Panc1 (cell line): ENCODE data around the gene KIZ. TPM values are rescaled to one million over a fixed set of nuclear protein-coding genes. Genes with fewer than 3 reads are reported as not detected.

Experiments used
- ATAC-seq: fragments of 200-7000 bp; cut with Tn5 transposase; 2 replicates; pipeline ENCODE4 v1.9.1; 2020; ENCODE audit warnings: mild to moderate bottlenecking, moderate library complexity
- BruUV-seq: library from RNA; stranded (reverse); fragments of 400-500 nt; replicated peaks from 2 replicates; lab custom pipeline; 2021; lab: Mats Ljungman, UMichigan
- CTCF ChIA-PET: fragments of 300-600 bp; sonication (Branson Sonifier 250); formaldehyde crosslinking; loops from one replicate; lab custom pipeline; 2022; ENCODE audit warnings: antibody characterized with exemption; lab: Charles Lee
- POLR2A ChIA-PET: fragments of 300-600 bp; sonication (Branson Sonifier 250); formaldehyde crosslinking; loops from one replicate; lab custom pipeline; 2022; ENCODE audit warnings: antibody characterized with exemption; lab: Charles Lee
- DNase-seq: peaks from one replicate; pipeline ENCODE4 v3.0.0-alpha.2; 2010; ENCODE audit warnings: low read depth, low spot score
- H3K27ac ChIP-seq: 2 replicates; pipeline ENCODE4 v1.5.1; 2011; ENCODE audit warnings: mild to moderate bottlenecking, low read length, inconsistent platforms
- H3K27me3 ChIP-seq: fragments of 200-500 bp; sonication (Bioruptor generic); 2 replicates; pipeline ENCODE4 v1.6.0; 2014; ENCODE audit warnings: low read length, inconsistent platforms; ENCODE audit not compliant: control insufficient read depth, insufficient read depth
- H3K36me3 ChIP-seq: fragments of 200-500 bp; sonication (Bioruptor generic); 2 replicates; pipeline ENCODE4 v1.5.1; 2014; ENCODE audit warnings: inconsistent platforms, mild to moderate bottlenecking, low read length, moderate library complexity; ENCODE audit not compliant: control insufficient read depth, insufficient read depth
- H3K4me1 ChIP-seq: 2 replicates; pipeline ENCODE4 v1.5.1; 2011; ENCODE audit warnings: inconsistent platforms, mild to moderate bottlenecking, low read length, moderate library complexity; ENCODE audit not compliant: control insufficient read depth, insufficient read depth
- H3K4me3 ChIP-seq, 2 experiments: 2 replicates each; pipeline ENCODE4 v1.5.1; 2011 to 2012; ENCODE audit warnings: low read depth in 2 of 2, low read length in 2 of 2, mild to moderate bottlenecking in 2 of 2, inconsistent platforms in 1 of 2, moderate library complexity in 1 of 2
- H3K9me3 ChIP-seq: fragments of 200-500 bp; sonication (Bioruptor generic); 2 replicates; pipeline ENCODE4 v1.5.1; 2014; ENCODE audit warnings: low read depth, mild to moderate bottlenecking, inconsistent platforms, low read length, moderate library complexity; ENCODE audit not compliant: control insufficient read depth, insufficient read depth
- POLR2AphosphoS5 ChIP-seq: IDR thresholded peaks from 2 replicates; pipeline ENCODE4 v1.6.1; 2012; ENCODE audit warnings: mild to moderate bottlenecking, low read depth, low read length, moderate library complexity
- REST ChIP-seq, 2 experiments: IDR thresholded peaks; 2 replicates each; pipeline ENCODE4 v1.6.1; 2011 to 2012; ENCODE audit warnings: low read depth in 2 of 2, control low read depth in 1 of 2, low read length in 1 of 2, mild to moderate bottlenecking in 1 of 2, moderate library complexity in 1 of 2; ENCODE audit not compliant: insufficient read depth in 1 of 2
- SIN3A ChIP-seq: IDR thresholded peaks from 2 replicates; pipeline ENCODE4 v1.6.1; 2012; ENCODE audit warnings: low read depth, mild to moderate bottlenecking, low read length, moderate library complexity, borderline replicate concordance; ENCODE audit not compliant: insufficient read depth
- TCF7L2 ChIP-seq: IDR thresholded peaks from 2 replicates; pipeline ENCODE4 v1.6.1; 2011; ENCODE audit warnings: mild to moderate bottlenecking, low read depth, low read length, inconsistent platforms
- in situ Hi-C: cut with HindIII; loops from 2 replicates; pipeline ENCODE4 v1.10.0; 2016; ENCODE audit warnings: low sequenced_read_pairs, low pct_unique_long_range_greater_than_20kb
- intact Hi-C: fragments of 100-400 bp; cut with micrococcal nuclease; formaldehyde crosslinking; loops from one replicate; pipeline ENCODE4 v1.10.0; 2022; ENCODE audit not compliant: unreplicated experiment
- total RNA-seq: library from RNA; stranded (reverse); gene quantifications from one replicate; pipeline ENCODE4 v1.2.1, GENCODE V29; 2021; ENCODE audit not compliant: unreplicated experiment
- TF ChIP-seq, protein P1 (sequence below): fragments of 450-650 bp; IDR thresholded peaks from 2 replicates; pipeline ENCODE4 v1.5.1; 2017; ENCODE audit warnings: mild to moderate bottlenecking

Gene KIZ
- total RNA-seq, 1 experiment from 2014 or later: 6.5 TPM

DNA sequence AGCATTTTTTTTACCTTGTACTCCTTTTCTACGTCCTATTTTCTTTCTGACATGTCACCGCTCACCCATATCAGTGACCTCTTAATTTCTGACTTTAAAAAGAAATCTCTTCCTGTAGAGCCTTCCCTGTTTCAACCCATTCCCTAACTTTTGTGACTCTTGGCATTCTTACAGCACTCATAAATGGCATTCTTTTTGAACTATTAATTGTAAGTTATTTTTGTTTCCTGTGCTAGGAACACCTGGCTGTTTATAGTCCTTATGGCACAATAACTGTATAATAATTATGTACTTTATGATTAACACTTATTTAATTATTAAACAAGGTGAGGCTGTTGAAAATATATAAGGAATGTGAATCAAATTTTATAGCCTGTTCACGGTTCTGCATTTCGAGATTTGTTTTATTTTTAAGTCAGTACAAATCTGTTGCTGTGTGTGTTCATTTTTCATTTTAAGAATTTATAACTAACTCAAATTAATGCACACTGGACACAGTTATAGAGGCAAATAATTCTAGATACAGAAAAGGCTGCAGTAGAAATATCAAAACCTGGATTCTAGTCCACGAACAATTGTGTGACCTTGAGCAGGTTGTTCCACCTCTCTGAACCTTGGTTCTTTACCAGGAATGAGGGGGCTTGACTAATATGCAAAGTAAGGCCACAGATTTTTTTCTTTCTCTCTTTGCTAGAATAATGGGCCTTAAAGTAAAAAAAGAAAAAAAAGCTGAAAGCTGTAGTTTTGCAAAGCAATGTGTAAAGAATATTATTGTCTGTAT, 1.5 kb downstream of the KIZ start:
- Histone ChIP-seq H3K27me3 (no peaks in the 10 kb centered on the region), H3K27ac (no peak overlapping the region), H3K4me1 (peaks cover 3% of the 10 kb centered on the region; the same call in 1 of the 2 replicates), H3K4me3 (no peak overlapping the region), H3K36me3 (no peaks in the 10 kb centered on the region), H3K9me3 (no peaks in the 10 kb centered on the region)
- ChIA-PET POLR2A (no interaction called here), CTCF (interaction anchor here (0.6 kb wide), 1 partner anchor 335 kb away, joined by 4 read pairs; no protein-coding TSS in a partner anchor)
- ATAC-seq (no peak), DNase-seq (no peak)
- no peak for TF ChIP-seq REST (IDR thresholded peaks at IDR 0.05; ENCODE audit: insufficient read depth in 1 of 2, low read depth in 2 of 2, low read length in 1 of 2)
- intact Hi-C loops (no loop called here), in situ Hi-C loops (no loop called here)
- no TSS peak for BruUV-seq

DNA sequence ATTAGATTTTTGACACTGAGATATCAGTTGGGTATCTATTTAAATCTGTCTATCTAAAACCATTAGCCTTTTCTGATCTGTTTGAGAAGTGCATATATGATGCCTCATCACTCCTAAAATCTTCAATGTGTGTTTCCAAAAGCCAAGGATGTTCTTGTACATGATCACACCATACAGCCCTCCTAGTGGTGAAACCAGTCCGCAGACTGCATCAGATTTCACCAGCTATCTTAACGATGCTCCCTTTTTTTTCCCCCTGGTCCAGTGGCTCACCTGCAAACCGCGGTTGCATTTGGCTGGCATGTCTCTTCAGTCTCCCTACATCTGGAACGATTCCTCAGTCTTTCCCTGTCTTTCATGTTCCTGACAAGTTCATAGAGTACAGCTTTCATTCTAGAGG, 4.0 kb downstream of the KIZ start:
- Histone ChIP-seq H3K4me3 (no peak overlapping the region), H3K27ac (no peak overlapping the region), H3K27me3 (no peaks in the 10 kb centered on the region), H3K4me1 (peaks cover 3% of the 10 kb centered on the region; the same call in 1 of the 2 replicates), H3K9me3 (no peaks in the 10 kb centered on the region), H3K36me3 (no peaks in the 10 kb centered on the region)
- in situ Hi-C loops (no loop called here), intact Hi-C loops (no loop called here)
- no TSS peak for BruUV-seq
- ChIA-PET POLR2A (no interaction called here), CTCF (no interaction called here)
- DNase-seq (no peak), ATAC-seq (no peak)
- no peak for TF ChIP-seq REST (IDR thresholded peaks at IDR 0.05; ENCODE audit: insufficient read depth in 1 of 2, low read depth in 2 of 2, low read length in 1 of 2)
- TF ChIP-seq POLR2AphosphoS5: no peak
- TF ChIP-seq, protein P1, sequence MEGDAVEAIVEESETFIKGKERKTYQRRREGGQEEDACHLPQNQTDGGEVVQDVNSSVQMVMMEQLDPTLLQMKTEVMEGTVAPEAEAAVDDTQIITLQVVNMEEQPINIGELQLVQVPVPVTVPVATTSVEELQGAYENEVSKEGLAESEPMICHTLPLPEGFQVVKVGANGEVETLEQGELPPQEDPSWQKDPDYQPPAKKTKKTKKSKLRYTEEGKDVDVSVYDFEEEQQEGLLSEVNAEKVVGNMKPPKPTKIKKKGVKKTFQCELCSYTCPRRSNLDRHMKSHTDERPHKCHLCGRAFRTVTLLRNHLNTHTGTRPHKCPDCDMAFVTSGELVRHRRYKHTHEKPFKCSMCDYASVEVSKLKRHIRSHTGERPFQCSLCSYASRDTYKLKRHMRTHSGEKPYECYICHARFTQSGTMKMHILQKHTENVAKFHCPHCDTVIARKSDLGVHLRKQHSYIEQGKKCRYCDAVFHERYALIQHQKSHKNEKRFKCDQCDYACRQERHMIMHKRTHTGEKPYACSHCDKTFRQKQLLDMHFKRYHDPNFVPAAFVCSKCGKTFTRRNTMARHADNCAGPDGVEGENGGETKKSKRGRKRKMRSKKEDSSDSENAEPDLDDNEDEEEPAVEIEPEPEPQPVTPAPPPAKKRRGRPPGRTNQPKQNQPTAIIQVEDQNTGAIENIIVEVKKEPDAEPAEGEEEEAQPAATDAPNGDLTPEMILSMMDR: peak; percentile 7; the same call in 1 of the 2 replicates
- no peak for TF ChIP-seq SIN3A
- no peak for TF ChIP-seq TCF7L2
